ENCODE results near the gene CPN1.

The CPN1 gene

GRCh38 chr10:99996671-99997648 lies 84.7 kb downstream of the CPN1 start:
- DNase-seq (ENCODE audit: low read depth), result no peak

GRCh38 chr10:99995713-99996112 lies 86.0 kb downstream of the CPN1 start:
- no peak for DNase-seq (ENCODE audit: low read depth)

GRCh38 chr10:99995269-99995668 lies 86.4 kb downstream of the CPN1 start:
- no peak for DNase-seq (ENCODE audit: low read depth)

- DNase-seq (ENCODE audit: low read depth), result no peak
Measured at GRCh38 chr10:99994801-99995200, 86.9 kb downstream of the CPN1 start.

GRCh38 chr10:99993701-99994689 lies 87.7 kb downstream of the CPN1 start:
- peak; percentile 12 for DNase-seq (ENCODE audit: low read depth)

All from activated gamma-delta T cell treated with anti-CD3 and anti-CD28 coated beads, Interleukin-2, amount 50 U/mL, for 16 hours (primary cell).